ENCODE measurements around the gene MIEN1.
"Not testable (repeated sequence)": the region's sequence is repeated elsewhere in the genome, so short reads cannot be mapped to it uniquely, and the experiment has no call there.

The MIEN1 gene

GRCh38 chr17:39704821-39705551 is 25.3 kb downstream of the MIEN1 start:
- Mint-ChIP-seq H3K27me3 (peaks cover 19% of the 10 kb centered on the region), H3K4me1 (ENCODE audit: low read depth) (peaks cover 16% of the 10 kb centered on the region), H3K9me3 (no peaks in the 10 kb centered on the region), H3K27ac (no peak overlapping the region), H3K4me3 (no peak overlapping the region), H3K36me3 (ENCODE audit: low read depth) (no peaks in the 10 kb centered on the region)

GRCh38 chr17:39703913-39704312 is 26.4 kb downstream of the MIEN1 start:
- H3K9me3 Mint-ChIP-seq: no peaks in the 10 kb centered on the region
- H3K4me1 Mint-ChIP-seq (ENCODE audit: low read depth): peaks cover 22% of the 10 kb centered on the region
- no peaks in the 10 kb centered on the region for H3K36me3 Mint-ChIP-seq (ENCODE audit: low read depth)
- peaks cover 29% of the 10 kb centered on the region for H3K27me3 Mint-ChIP-seq
- no peak overlapping the region for H3K4me3 Mint-ChIP-seq
- no peak overlapping the region for H3K27ac Mint-ChIP-seq

GRCh38 chr17:39702901-39703893 is 27.1 kb downstream of the MIEN1 start:
- peak overlapping the region; percentile 68 for H3K27ac Mint-ChIP-seq
- peaks cover 36% of the 10 kb centered on the region for H3K27me3 Mint-ChIP-seq
- H3K9me3 Mint-ChIP-seq: no peaks in the 10 kb centered on the region

GRCh38 chr17:39701784-39702422 is 28.4 kb downstream of the MIEN1 start:
- no peaks in the 10 kb centered on the region for H3K36me3 Mint-ChIP-seq (ENCODE audit: low read depth)
- no peak overlapping the region for H3K4me3 Mint-ChIP-seq

More at GRCh38 chr17:39702901-39703893, 27.1 kb downstream of the MIEN1 start:
- Mint-ChIP-seq H3K36me3 (ENCODE audit: low read depth) (no peaks in the 10 kb centered on the region), H3K4me3 (no peak overlapping the region), H3K4me1 (ENCODE audit: low read depth) (peaks cover 22% of the 10 kb centered on the region)

GRCh38 chr17:39701012-39701783 is 29.1 kb downstream of the MIEN1 start:
- Mint-ChIP-seq H3K27me3 (peaks cover 39% of the 10 kb centered on the region), H3K4me3 (no peak overlapping the region), H3K36me3 (ENCODE audit: low read depth) (no peaks in the 10 kb centered on the region), H3K9me3 (no peaks in the 10 kb centered on the region), H3K4me1 (ENCODE audit: low read depth) (peaks cover 12% of the 10 kb centered on the region), H3K27ac (no peak overlapping the region)

More at GRCh38 chr17:39701784-39702422, 28.4 kb downstream of the MIEN1 start:
- Mint-ChIP-seq H3K4me1 (ENCODE audit: low read depth) (peaks cover 15% of the 10 kb centered on the region), H3K27ac (no peak overlapping the region), H3K27me3 (peaks cover 39% of the 10 kb centered on the region), H3K9me3 (no peaks in the 10 kb centered on the region)

- no peak overlapping the region for H3K4me3 Mint-ChIP-seq
- no peaks in the 10 kb centered on the region for H3K9me3 Mint-ChIP-seq
These were observed 30.0 kb downstream of the MIEN1 start for GRCh38 chr17:39700148-39700987.

GRCh38 chr17:39699818-39700147 is 30.5 kb downstream of the MIEN1 start, which contains the start of gene ERBB2:
Gene ERBB2, plus strand, starts transcription at chr17:39700064. Its CDS starts 175 bp downstream, at chr17:39700239.
- H3K4me3 Mint-ChIP-seq: no peak within 1 kb of the TSS
- H3K27me3 Mint-ChIP-seq: peaks cover 39% of the 10 kb centered on the region
- no peak within 1 kb of the TSS for H3K27ac Mint-ChIP-seq
- H3K36me3 Mint-ChIP-seq (ENCODE audit: low read depth): no peaks in the 10 kb centered on the region
- H3K9me3 Mint-ChIP-seq: no peaks in the 10 kb centered on the region
- peaks cover 12% of the 10 kb centered on the region for H3K4me1 Mint-ChIP-seq (ENCODE audit: low read depth)

More at GRCh38 chr17:39700148-39700987, 30.0 kb downstream of the MIEN1 start:
- Mint-ChIP-seq H3K27me3 (peaks cover 39% of the 10 kb centered on the region), H3K36me3 (ENCODE audit: low read depth) (no peaks in the 10 kb centered on the region), H3K27ac (no peak overlapping the region), H3K4me1 (ENCODE audit: low read depth) (peaks cover 12% of the 10 kb centered on the region)

GRCh38 chr17:39699157-39699817 is 31.0 kb downstream of the MIEN1 start:
- Mint-ChIP-seq H3K27me3 (peaks cover 39% of the 10 kb centered on the region), H3K4me1 (ENCODE audit: low read depth) (peaks cover 12% of the 10 kb centered on the region)
- H3K36me3 Mint-ChIP-seq (ENCODE audit: low read depth); H3K9me3 Mint-ChIP-seq; H3K27ac Mint-ChIP-seq; H3K4me3 Mint-ChIP-seq: not testable (repeated sequence)

GRCh38 chr17:39697961-39698360 is 32.4 kb downstream of the MIEN1 start:
- Mint-ChIP-seq H3K4me1 (ENCODE audit: low read depth) (peaks cover 5% of the 10 kb centered on the region), H3K4me3 (no peak overlapping the region), H3K27ac (no peak overlapping the region), H3K9me3 (no peaks in the 10 kb centered on the region), H3K36me3 (ENCODE audit: low read depth) (no peaks in the 10 kb centered on the region), H3K27me3 (peaks cover 39% of the 10 kb centered on the region)

- H3K4me3 Mint-ChIP-seq: no peak overlapping the region
- no peaks in the 10 kb centered on the region for H3K9me3 Mint-ChIP-seq
- no peak overlapping the region for H3K27ac Mint-ChIP-seq
- H3K4me1 Mint-ChIP-seq (ENCODE audit: low read depth): peaks cover 5% of the 10 kb centered on the region
- no peaks in the 10 kb centered on the region for H3K36me3 Mint-ChIP-seq (ENCODE audit: low read depth)
- peaks cover 33% of the 10 kb centered on the region for H3K27me3 Mint-ChIP-seq
These were observed 33.6 kb downstream of the MIEN1 start for GRCh38 chr17:39696731-39697130.

GRCh38 chr17:39695089-39695474 is 35.2 kb downstream of the MIEN1 start:
- Mint-ChIP-seq H3K36me3 (ENCODE audit: low read depth) (no peaks in the 10 kb centered on the region), H3K9me3 (no peaks in the 10 kb centered on the region), H3K27ac (no peak overlapping the region), H3K4me1 (ENCODE audit: low read depth) (peaks cover 5% of the 10 kb centered on the region), H3K4me3 (no peak overlapping the region), H3K27me3 (peaks cover 20% of the 10 kb centered on the region)

- Mint-ChIP-seq H3K27ac (no peak overlapping the region), H3K9me3 (no peaks in the 10 kb centered on the region), H3K27me3 (peaks cover 16% of the 10 kb centered on the region), H3K4me3 (no peak overlapping the region), H3K36me3 (ENCODE audit: low read depth) (no peaks in the 10 kb centered on the region), H3K4me1 (ENCODE audit: low read depth) (peaks cover 2% of the 10 kb centered on the region)
These were observed 35.7 kb downstream of the MIEN1 start for GRCh38 chr17:39694593-39694992.

- H3K4me3 Mint-ChIP-seq: peak overlapping the region; percentile 87
- H3K36me3 Mint-ChIP-seq (ENCODE audit: low read depth): peaks cover 4% of the 10 kb centered on the region
- H3K27ac Mint-ChIP-seq: no peak overlapping the region
- H3K4me1 Mint-ChIP-seq (ENCODE audit: low read depth): peaks cover 23% of the 10 kb centered on the region
- no peaks in the 10 kb centered on the region for H3K27me3 Mint-ChIP-seq
- no peaks in the 10 kb centered on the region for H3K9me3 Mint-ChIP-seq
These were observed 41.4 kb downstream of the MIEN1 start for GRCh38 chr17:39688945-39689344.
